ENCODE measurements around the gene ZNF670.

GRCh38 chr1:247077876-247078257 is 744 bp downstream of the ZNF670 start:
- TF ChIP-seq CTCF (conservative IDR thresholded peaks at IDR 0.05 in 1 of 2, IDR thresholded peaks at IDR 0.05 in 1 of 2; ENCODE audit: low read depth in 1 of 2, low read length in 2 of 2), result no peak
- no peak for TF ChIP-seq EZH2 (IDR thresholded peaks at IDR 0.05; ENCODE audit: low read length, missing control alignments)

Measured in fibroblast of lung (primary cell).